CD4-positive, alpha-beta T cell treated with Interleukin-17A for 4 hours (primary cell): ENCODE measurements around the gene MAST4.

Experiments used
- DNase-seq: peaks from one replicate; pipeline ENCODE4 v3.0.0-alpha.2; 2020; ENCODE audit warnings: mixed read lengths

MAST4 gene

GRCh38 chr5:66702426-66702825, 106.2 kb downstream of the MAST4 start:
- DNase-seq = no peak

GRCh38 chr5:66704790-66705425, 108.7 kb downstream of the MAST4 start:
- DNase-seq = no peak

- DNase-seq = no peak
These were observed 112.2 kb downstream of the MAST4 start for GRCh38 chr5:66708368-66708767.

GRCh38 chr5:66710557-66711088, 114.4 kb downstream of the MAST4 start:
- no peak for DNase-seq

GRCh38 chr5:66713998-66714397, 117.8 kb downstream of the MAST4 start:
- no peak for DNase-seq

GRCh38 chr5:66717455-66718373, 121.5 kb downstream of the MAST4 start:
- no peak for DNase-seq

GRCh38 chr5:66718374-66719002, 122.3 kb downstream of the MAST4 start:
- DNase-seq = no peak

GRCh38 chr5:66720780-66721179, 124.6 kb downstream of the MAST4 start:
- no peak for DNase-seq

GRCh38 chr5:66722686-66723085, 126.5 kb downstream of the MAST4 start:
- DNase-seq = no peak

- no peak for DNase-seq
These were observed 128.4 kb downstream of the MAST4 start for GRCh38 chr5:66724349-66725139.

- no peak for DNase-seq
These were observed 131.4 kb downstream of the MAST4 start for GRCh38 chr5:66727630-66728029.

GRCh38 chr5:66728049-66728448, 131.9 kb downstream of the MAST4 start:
- no peak for DNase-seq

- no peak for DNase-seq
These were observed 140.9 kb downstream of the MAST4 start for GRCh38 chr5:66737096-66737495.

GRCh38 chr5:66738136-66738535, 141.9 kb downstream of the MAST4 start:
- no peak for DNase-seq

- no peak for DNase-seq
These were observed 142.8 kb downstream of the MAST4 start for GRCh38 chr5:66739021-66739420.

- DNase-seq = no peak
These were observed 143.8 kb downstream of the MAST4 start for GRCh38 chr5:66739951-66740350.

GRCh38 chr5:66741394-66741793, 145.2 kb downstream of the MAST4 start:
- DNase-seq = no peak

- DNase-seq = no peak
These were observed 146.1 kb downstream of the MAST4 start for GRCh38 chr5:66742083-66742895.

- DNase-seq = no peak
These were observed 146.7 kb downstream of the MAST4 start for GRCh38 chr5:66742896-66743247.

GRCh38 chr5:66743344-66743743, 147.2 kb downstream of the MAST4 start:
- DNase-seq = no peak

GRCh38 chr5:66744040-66744439, 147.8 kb downstream of the MAST4 start:
- no peak for DNase-seq

- DNase-seq = no peak
These were observed 149.1 kb downstream of the MAST4 start for GRCh38 chr5:66745297-66745696.
